ENCODE measurements around the gene XRN1. TPM values are rescaled to one million over a fixed set of nuclear protein-coding genes. Genes with fewer than 3 reads are reported as not detected.

The XRN1 gene
- total and polyA plus RNA-seq, 2 of the 8 experiments (the other 6 are each of a cell fraction or from before 2014, with no cell fraction given): 1.9 to 17.2 TPM

GRCh38 chr3:142269767-142270166 is 178.1 kb downstream of the XRN1 start (continued):
- TF ChIP-seq CHD7 (IDR thresholded peaks at IDR 0.05; ENCODE audit: insufficient replicate concordance, low read length) (no peak), RNF2 (IDR thresholded peaks at IDR 0.05; ENCODE audit: borderline replicate concordance, low read depth, low read length, missing control alignments, poor library complexity, severe bottlenecking) (no peak), NRF1 (IDR thresholded peaks at IDR 0.05; ENCODE audit: low read depth, low read length) (no peak), EP300 (IDR thresholded peaks at IDR 0.05; ENCODE audit: borderline replicate concordance in 1 of 2, low read depth in 2 of 2, low read length in 2 of 2) (no peak), RXRA (IDR thresholded peaks at IDR 0.05; ENCODE audit: insufficient read depth, low read depth, low read length) (no peak), TEAD4 (IDR thresholded peaks at IDR 0.05; ENCODE audit: low read depth, low read length) (no peak), RAD21 (IDR thresholded peaks at IDR 0.05 in 1 of 2, conservative IDR thresholded peaks at IDR 0.05 in 1 of 2; ENCODE audit: low read depth in 2 of 2, low read length in 2 of 2) (no peak)
